NB4 (cell line): ENCODE results near the gene FSD1L.
"Not testable (repeated sequence)": the region's sequence is repeated elsewhere in the genome, so short reads cannot be mapped to it uniquely, and the experiment has no call there.

Source experiments
- DNase-seq: peaks from one replicate; pipeline ENCODE4 v3.0.0; 2010; ENCODE audit warnings: low read depth
- H3K4me3 ChIP-seq: one replicate; pipeline ENCODE4 v1.5.1; 2011; ENCODE audit warnings: mild to moderate bottlenecking, low read depth, low read length, moderate library complexity
- MAX ChIP-seq: IDR thresholded peaks from 2 replicates; pipeline ENCODE4 v1.6.1; 2011; ENCODE audit warnings: low read depth, low read length
- MYC ChIP-seq: IDR thresholded peaks from 2 replicates; pipeline ENCODE4 v1.6.1; 2011; ENCODE audit warnings: low read depth, low read length
- POLR2A ChIP-seq: IDR thresholded peaks from 2 replicates; pipeline ENCODE4 v1.6.1; 2011; ENCODE audit warnings: mild to moderate bottlenecking; ENCODE audit not compliant: insufficient read length; ENCODE audit errors: extremely low read depth
- TF ChIP-seq, protein P1 (sequence below): IDR thresholded peaks from one replicate; pipeline ENCODE4 v1.5.1; 2012; ENCODE audit warnings: low read depth, low read length

Gene FSD1L

DNA sequence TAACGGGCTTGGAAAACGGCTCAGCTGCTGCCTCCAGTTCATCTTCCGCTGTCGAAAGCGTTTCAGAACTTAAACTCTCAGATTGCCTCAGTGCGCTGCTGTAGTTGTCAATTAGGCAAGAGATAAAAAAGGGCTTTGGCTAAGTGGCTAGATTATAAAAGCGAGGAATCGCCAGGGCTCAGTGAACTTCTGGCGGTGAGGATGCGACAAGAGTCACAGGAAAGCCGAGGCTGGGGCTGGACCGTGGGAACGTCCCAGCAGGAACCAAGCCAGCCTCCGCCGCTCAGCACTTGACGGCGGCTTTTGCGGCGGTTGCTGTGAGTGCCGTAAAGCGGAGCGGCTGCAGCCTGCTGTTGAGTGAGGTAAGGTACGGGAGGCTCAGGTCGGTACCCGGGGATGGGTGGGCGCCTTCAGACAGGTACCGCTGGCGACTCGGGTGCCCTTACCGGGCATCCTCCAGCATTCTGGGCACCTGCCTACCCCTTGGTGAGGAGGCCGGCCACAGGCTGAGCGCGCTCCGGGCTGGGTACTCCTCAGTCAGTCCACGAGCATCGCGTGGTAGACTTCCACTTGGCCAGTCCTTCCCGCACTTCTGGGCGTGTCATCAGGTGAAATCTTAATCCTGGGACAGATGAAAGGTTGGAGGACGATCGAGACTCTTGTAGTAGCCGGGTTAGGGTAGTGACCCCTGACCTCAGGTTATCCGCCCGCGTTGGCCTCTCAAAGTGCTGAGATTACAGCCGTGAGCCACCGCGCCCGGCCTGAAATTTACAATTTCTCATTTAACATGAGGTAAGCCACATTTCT is 110.2 kb downstream of the FSD1L start, which contains the start of gene FKTN:
FKTN (plus strand) TSS at position 328 of the 807 bp plus-strand sequence. CDS start 16,902 bp downstream, outside the sequence.
- peak within 1 kb of the TSS; percentile 95 for H3K4me3 ChIP-seq
- TF ChIP-seq POLR2A (peak; percentile 54), MAX (peak; percentile 25; the same call in 1 of the 2 replicates), MYC (peak; percentile 60)
- TF ChIP-seq, protein P1, sequence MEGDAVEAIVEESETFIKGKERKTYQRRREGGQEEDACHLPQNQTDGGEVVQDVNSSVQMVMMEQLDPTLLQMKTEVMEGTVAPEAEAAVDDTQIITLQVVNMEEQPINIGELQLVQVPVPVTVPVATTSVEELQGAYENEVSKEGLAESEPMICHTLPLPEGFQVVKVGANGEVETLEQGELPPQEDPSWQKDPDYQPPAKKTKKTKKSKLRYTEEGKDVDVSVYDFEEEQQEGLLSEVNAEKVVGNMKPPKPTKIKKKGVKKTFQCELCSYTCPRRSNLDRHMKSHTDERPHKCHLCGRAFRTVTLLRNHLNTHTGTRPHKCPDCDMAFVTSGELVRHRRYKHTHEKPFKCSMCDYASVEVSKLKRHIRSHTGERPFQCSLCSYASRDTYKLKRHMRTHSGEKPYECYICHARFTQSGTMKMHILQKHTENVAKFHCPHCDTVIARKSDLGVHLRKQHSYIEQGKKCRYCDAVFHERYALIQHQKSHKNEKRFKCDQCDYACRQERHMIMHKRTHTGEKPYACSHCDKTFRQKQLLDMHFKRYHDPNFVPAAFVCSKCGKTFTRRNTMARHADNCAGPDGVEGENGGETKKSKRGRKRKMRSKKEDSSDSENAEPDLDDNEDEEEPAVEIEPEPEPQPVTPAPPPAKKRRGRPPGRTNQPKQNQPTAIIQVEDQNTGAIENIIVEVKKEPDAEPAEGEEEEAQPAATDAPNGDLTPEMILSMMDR = no peak
- DNase-seq = peak; percentile 88

GRCh38 chr9:105572455-105572854 is 124.6 kb downstream of the FSD1L start:
- TF ChIP-seq MAX = no peak
- TF ChIP-seq MYC = no peak
- TF ChIP-seq, protein P1 = no peak
- TF ChIP-seq POLR2A = no peak
- H3K4me3 ChIP-seq = no peak overlapping the region
- DNase-seq = no peak

GRCh38 chr9:105579952-105580351 is 132.1 kb downstream of the FSD1L start:
- DNase-seq, H3K4me3 ChIP-seq: not testable (repeated sequence)

- DNase-seq, H3K4me3 ChIP-seq: not testable (repeated sequence)
These were observed 133.7 kb downstream of the FSD1L start for GRCh38 chr9:105581550-105581949.

- no peak overlapping the region for H3K4me3 ChIP-seq
- TF ChIP-seq MAX = no peak
- TF ChIP-seq MYC = no peak
- TF ChIP-seq, protein P1 = no peak
- TF ChIP-seq POLR2A = no peak
- no peak for DNase-seq
These were observed 145.3 kb downstream of the FSD1L start for GRCh38 chr9:105593145-105593544.
